Erythroblast (primary cell): ENCODE measurements around the gene BEST1.
A peak's percentile ranks its signal among the peaks of the same experiment; 100 is the strongest.
"Not testable (repeated sequence)": the region's sequence is repeated elsewhere in the genome, so short reads cannot be mapped to it uniquely, and the experiment has no call there.

Experiments
- DNase-seq, 2 experiments: peaks; one replicate each; lab custom pipeline; 2025; lab: John Stamatoyannopoulos, UW
- GATA1 ChIP-seq: IDR thresholded peaks from 2 replicates; pipeline ENCODE4 v1.6.1; 2011; ENCODE audit warnings: low read depth, mild to moderate bottlenecking, control low read depth, low read length, moderate library complexity
- POLR2A ChIP-seq: IDR thresholded peaks from 2 replicates; pipeline ENCODE4 v1.6.1; 2011; ENCODE audit warnings: mild to moderate bottlenecking, low read length

BEST1 gene

GRCh38 chr11:61976420-61976800 is 26.3 kb downstream of the BEST1 start:
- no peak for DNase-seq
- TF ChIP-seq POLR2A = no peak
- TF ChIP-seq GATA1 = no peak

GRCh38 chr11:61976813-61977475 is 26.8 kb downstream of the BEST1 start:
- no peak for DNase-seq
- TF ChIP-seq GATA1 (no peak), POLR2A (no peak)

- peak in 1 of 2 experiments; percentile 35 for DNase-seq
- no peak for TF ChIP-seq GATA1
- no peak for TF ChIP-seq POLR2A
Measured at GRCh38 chr11:61978703-61979661, 28.8 kb downstream of the BEST1 start.

GRCh38 chr11:61980783-61981541 is 30.8 kb downstream of the BEST1 start:
- DNase-seq = no peak
- no peak for TF ChIP-seq POLR2A
- no peak for TF ChIP-seq GATA1

- TF ChIP-seq GATA1 (no peak), POLR2A (no peak)
Measured at GRCh38 chr11:61983419-61983818, 33.3 kb downstream of the BEST1 start.

GRCh38 chr11:61985869-61986268 is 35.7 kb downstream of the BEST1 start:
- TF ChIP-seq GATA1 = no peak
- no peak for DNase-seq

More at GRCh38 chr11:61983419-61983818, 33.3 kb downstream of the BEST1 start:
- no peak for DNase-seq

GRCh38 chr11:61994981-61995380 is 44.8 kb downstream of the BEST1 start:
- no peak for DNase-seq
- TF ChIP-seq POLR2A (no peak), GATA1 (no peak)

- TF ChIP-seq GATA1 (no peak), POLR2A (no peak)
- DNase-seq = no peak
Measured at GRCh38 chr11:61996933-61997332, 46.8 kb downstream of the BEST1 start.

- no peak for TF ChIP-seq GATA1
- no peak for TF ChIP-seq POLR2A
- peak in 1 of 2 experiments; percentile 36 for DNase-seq
Measured at GRCh38 chr11:61999141-61999975, 49.2 kb downstream of the BEST1 start.

GRCh38 chr11:62000539-62001446 is 50.6 kb downstream of the BEST1 start:
- TF ChIP-seq POLR2A (no peak), GATA1 (no peak)
- DNase-seq = no peak

GRCh38 chr11:62001450-62002191 is 51.5 kb downstream of the BEST1 start:
- DNase-seq = no peak
- TF ChIP-seq GATA1 = no peak
- TF ChIP-seq POLR2A = no peak

- not testable (repeated sequence) for DNase-seq
Measured at GRCh38 chr11:62002283-62002682, 52.1 kb downstream of the BEST1 start.
